T1000 (cell line): Measurements from ENCODE around the gene TWIST2.

Source experiments
- DNase-seq: peaks from one replicate; lab custom pipeline; 2025; ENCODE audit warnings: mixed read lengths; lab: John Stamatoyannopoulos, UW

Gene TWIST2

DNA sequence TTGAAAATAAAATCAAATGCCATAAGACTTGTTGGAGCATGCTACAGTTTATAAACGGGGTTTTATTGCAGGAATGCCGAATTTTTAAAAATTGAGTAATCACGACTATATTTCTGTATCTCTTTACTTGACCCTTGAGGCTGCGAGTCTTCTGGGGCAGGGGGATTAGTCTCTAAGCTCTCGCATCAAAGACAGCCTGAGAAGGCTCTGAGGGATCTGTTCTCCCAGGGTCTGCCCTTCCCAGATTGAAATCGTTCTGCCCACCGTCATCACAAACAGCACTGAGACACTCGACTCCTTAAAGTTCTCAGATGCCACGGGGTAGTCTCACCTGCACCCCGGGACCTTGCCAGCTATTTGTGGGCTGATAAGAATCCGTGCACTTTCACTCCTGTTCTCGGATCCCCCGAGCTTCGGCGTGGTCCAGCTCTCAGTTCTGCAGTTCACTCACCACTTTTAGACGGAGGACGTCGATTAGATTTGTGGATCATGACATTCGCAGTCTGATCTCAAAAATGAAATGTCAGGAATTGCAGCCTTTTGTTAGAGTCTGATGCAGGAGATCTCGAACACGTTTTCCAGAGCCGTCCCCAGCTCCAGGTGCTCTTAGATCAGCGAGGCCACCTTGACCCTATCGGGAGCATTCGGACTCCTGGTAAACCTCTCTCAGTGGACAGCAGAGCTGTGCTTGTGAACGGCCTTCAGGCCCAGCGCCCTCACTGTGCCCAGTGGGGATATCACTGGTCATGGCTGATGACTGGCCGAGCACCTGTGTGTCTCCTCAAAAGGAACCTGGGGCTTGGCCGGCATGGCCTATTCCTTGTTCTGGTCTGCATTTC is 43.0 kb downstream of the TWIST2 start:
- no peak for DNase-seq

- DNase-seq = no peak
These were observed 43.7 kb downstream of the TWIST2 start for GRCh38 chr2:238891457-238892203.

DNA sequence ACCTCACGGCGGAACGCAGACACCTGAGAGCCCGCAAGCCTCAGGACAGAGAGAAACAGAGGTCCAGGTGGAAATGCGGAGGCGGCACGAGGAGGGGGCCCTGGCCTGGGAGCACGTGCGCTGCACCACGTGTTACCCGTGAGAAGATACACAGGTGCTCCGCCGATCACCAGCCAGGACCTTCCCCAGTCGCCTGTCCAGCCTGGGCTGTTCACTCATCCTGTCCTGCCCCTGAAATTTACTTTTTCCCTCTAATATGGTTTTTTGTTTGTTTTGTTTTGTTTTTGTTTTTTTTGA is 44.3 kb downstream of the TWIST2 start:
- no peak for DNase-seq

DNA sequence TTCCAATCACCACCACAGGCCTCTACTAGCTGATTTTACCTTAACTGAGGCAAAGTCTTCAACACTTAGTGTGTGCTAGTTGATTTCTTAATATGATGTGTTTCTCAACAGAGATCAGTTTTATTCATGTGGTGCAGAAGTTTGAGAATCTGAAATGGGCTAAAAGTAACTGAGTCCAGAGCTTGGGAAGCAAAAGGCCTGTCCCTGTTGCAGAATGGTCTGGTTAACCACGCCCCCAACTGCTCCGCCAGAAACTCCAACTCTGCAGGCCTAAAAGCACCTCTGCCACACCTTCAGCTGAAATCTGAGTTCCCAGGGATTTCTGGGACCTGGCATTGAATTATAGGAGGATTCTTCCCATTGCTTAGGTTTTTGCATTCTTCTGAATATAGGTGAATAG is 44.9 kb downstream of the TWIST2 start:
- no peak for DNase-seq

DNA sequence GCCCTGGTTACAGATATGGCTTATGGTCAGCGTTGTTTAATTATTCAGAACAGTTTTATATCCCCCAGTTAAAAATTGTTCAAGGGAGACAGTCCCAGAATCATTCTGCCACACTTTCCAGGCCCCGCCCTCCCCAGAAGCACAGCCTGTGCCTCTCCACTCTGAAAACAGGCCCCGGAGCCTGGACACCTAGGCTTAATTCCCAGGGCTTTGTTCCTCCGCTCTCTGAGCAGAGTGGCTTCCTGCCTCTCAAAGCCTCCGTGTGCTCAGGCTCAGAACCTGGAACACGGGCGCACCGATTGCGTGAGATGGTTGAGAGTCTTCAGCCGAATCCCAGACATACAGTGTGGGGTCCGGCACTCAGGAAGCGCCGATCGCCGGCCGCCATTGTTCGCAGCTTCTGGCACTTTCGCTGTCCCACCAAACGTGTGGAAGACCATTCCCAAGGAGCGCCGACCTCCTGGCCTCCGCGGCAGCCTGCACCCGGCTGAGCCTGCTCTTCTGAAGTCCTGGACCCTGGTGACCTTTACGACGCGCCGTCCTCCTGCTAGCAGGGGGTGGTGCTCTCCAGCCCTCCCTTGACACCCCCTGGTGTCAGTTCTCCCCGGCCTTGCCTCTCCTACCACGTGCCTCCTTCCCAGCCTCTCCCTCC is 45.6 kb downstream of the TWIST2 start:
- DNase-seq = no peak

DNA sequence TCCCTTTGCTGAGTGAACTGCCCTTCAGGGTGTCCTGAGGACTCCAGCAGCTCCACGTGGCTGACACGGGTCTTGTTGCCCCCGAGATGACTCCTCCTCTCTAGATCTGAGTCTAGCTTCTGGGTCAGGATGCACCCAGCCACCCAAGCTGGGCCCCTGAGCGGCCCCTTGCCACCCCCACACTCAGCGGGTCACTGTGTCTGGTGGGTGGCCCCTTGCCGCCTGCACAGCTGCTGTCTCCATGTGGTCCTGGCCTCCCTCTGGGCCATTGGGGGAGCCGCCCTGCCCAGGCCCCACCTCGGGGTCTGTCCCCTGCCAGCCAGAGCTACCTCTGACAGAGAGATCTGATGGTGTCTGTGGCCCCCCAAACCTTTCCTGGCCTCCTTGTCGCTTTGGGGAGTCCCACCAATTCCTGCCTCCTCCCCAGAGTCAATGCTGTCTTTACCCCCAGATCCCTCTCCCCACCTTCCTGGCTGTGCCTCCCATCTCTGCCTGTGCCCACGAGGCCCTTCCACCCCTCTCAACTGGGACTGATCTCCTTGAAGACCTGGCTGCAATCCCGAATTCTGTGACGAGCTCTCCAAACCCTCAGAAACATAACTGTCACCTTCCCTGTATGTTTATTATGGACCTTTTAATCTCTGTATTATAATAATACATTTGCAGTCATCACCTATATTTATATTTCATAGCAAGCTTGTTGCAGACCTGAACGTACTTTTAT is 46.5 kb downstream of the TWIST2 start:
- no peak for DNase-seq

- no peak for DNase-seq
These were observed 47.0 kb downstream of the TWIST2 start for GRCh38 chr2:238894950-238895298.

- DNase-seq = no peak
These were observed 47.5 kb downstream of the TWIST2 start for GRCh38 chr2:238895361-238895882.

DNA sequence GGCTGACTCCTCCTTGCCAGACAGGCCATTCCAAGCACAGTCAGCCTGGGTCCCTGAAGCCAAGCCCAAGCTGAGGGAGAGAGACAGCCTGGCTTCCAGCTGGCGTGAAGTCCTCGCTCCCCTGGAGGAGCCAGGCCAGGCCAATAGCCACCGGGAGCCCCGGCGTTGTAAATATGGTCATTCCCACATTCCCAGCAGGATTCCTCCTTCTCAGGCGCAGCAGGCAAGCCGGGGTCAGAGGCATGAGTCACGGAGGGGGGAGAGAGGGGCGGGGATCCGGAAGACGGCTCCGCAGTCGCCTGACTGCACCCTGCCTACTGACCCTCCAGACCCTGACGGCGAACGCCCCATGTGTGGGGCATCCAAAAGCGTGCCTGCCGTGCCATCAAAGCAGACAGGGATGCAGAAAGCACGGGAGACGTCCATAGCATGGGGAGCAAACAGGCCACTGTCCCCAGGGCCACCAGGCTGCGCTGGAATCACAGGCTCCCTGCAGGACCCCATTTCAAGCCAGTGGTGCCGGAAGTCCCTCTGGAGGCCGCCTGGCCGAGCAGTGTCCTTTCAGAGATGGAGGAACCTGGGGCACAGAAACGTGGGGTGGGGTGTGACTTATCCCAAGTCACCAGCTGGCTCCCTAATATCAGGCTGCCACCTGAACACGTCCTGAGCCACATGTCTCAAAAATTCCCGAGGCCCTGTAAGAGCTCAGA is 48.2 kb downstream of the TWIST2 start:
- no peak for DNase-seq

DNA sequence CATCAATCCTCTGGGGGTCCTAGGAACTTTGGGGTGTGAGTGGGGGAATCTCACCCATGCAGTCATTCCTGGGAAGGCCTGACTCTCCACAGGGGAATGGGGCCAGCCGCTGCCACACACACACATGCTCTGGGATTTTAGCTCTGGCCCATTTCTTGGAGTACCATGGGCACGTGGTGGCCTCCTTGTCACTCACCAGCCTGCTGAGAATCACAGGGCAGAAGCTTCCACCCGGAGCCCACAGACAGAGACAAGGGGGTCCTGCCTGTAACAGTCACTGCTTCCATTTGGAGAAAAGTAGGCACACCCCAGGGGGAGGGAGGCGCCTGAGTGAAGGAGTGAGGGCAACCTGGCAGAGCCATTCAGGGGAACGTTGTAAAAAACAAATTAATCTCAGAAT is 48.8 kb downstream of the TWIST2 start:
- DNase-seq = no peak

DNA sequence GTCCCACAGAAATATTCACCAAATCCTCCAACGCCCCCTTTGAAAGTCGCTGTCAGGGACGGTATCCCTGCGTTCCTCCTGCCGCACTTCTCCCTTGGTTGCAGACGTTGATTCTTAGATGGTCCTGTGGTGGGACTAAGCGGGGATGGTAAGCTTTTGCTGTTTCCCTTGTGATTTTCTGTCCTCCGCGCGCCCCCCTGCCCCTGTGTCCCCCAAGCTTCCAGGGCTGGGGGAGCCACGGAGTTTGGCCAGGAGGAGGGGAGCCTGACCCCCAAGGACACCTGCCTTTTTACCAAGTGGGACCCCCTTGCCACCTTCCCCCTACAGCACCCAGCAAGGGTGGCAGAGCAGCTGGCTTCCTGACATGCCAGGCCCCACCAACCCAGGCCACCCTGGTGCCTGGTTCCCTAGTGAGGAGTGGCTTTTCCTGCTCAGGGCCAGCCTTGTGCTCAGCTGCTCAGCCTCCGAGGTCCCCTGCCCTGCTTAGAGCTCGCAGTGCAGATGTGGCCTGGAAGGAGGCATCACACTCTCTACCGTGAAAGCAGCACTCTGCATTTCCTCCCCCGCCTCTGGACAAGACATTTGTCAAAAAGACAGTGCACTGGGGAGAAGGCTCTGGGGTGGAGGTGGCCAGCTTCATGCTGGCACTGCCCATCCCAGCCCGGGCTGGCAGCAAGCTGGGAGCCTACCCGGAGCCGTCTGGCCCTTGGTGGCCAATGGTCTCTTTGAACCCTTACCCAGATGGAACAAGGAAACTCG is 49.4 kb downstream of the TWIST2 start:
- no peak for DNase-seq

- DNase-seq = no peak
These were observed 50.0 kb downstream of the TWIST2 start for GRCh38 chr2:238897911-238898311.

GRCh38 chr2:238898534-238899281 is 50.8 kb downstream of the TWIST2 start:
- no peak for DNase-seq

DNA sequence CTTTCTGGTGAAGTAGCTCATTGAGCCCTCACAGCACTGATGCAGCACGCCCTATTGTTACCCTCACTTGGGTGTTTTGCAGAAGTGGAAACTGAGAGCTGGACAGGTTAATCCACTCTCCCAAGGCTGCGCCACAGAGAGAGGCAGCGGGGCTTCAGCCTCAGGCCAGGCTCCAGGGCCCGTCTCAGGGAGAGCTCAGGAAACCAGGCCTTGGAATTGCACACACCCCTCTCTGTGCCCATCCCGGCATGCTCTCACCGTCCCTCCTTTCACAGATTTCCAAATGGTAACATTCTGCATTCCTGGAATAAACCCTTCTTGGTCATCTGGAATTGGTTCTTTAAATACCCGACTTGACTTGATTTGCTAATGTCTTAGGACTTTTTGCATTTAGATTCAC is 51.5 kb downstream of the TWIST2 start:
- no peak for DNase-seq

DNA sequence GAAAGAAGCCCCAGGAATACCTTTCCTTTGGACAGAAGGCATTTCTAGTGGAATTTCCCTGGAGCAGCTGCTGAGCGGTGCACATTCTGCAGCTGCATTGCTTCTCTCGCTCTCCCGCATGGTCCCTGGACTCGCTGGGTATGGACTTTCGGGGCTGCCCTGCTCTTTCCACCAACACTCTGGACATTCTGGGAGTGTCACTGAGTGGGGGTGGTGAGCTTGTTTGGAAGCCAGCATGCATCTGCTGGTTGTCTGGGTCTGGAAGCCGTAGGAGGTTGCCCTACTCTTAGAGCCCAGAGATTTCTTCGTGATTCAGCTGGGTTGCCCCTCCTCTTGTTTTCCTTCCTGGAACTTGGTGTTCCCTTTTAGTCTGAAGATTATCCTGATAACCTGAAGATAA is 52.6 kb downstream of the TWIST2 start:
- DNase-seq = no peak

- DNase-seq = no peak
These were observed 53.7 kb downstream of the TWIST2 start for GRCh38 chr2:238901461-238902057.

DNA sequence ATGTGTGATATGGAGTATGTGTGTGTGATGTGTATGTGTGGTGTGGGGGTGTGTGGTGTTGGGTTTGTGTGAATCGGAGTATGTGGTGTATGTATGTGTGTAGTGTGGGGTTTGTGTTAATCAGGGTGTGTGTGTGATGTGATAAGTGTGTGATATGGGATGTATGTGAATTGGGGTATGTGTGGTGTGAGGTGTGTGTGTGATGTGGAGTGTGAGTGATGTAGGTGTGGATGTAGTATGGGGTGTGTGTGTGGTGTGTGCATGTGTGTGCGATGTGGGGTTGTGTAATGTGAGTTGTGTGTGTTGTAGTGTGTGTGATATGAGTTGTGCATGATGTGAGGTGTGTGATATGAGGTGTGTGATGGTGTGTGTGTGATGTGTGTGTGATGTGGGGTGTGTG is 54.4 kb downstream of the TWIST2 start:
- no peak for DNase-seq

- no peak for DNase-seq
These were observed 55.3 kb downstream of the TWIST2 start for GRCh38 chr2:238903141-238903540.

- DNase-seq = no peak
These were observed 56.3 kb downstream of the TWIST2 start for GRCh38 chr2:238904177-238904576.

- DNase-seq = no peak
These were observed 56.8 kb downstream of the TWIST2 start for GRCh38 chr2:238904716-238905115.
